ENCODE data around the gene CYSTM1.

Gene CYSTM1

DNA sequence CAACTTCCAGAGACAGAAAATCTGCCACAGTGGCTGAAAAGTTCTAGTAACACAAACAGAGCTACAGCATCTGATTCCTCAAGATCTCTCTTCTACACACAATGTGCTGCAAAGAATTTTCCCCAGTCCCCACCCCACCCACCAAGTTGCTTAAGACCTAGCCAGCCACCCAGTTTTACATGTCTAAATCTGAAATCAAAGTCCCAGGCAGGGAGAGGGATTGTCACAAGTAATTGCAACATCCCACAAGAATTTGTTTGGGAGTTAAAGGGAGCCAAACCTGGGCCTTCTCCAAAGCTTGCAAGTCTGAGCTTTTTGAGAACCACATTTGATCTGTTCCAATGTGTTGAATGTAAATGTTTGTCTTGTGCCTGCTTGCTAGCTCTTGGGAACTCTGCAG, 33.7 kb upstream of the CYSTM1 start:
- in situ Hi-C loops (cut with MboI; ENCODE audit: low pct_unique_long_range_greater_than_20kb, low sequenced_read_pairs, unreplicated experiment), result no loop called here
- TF ChIP-seq, protein P1, sequence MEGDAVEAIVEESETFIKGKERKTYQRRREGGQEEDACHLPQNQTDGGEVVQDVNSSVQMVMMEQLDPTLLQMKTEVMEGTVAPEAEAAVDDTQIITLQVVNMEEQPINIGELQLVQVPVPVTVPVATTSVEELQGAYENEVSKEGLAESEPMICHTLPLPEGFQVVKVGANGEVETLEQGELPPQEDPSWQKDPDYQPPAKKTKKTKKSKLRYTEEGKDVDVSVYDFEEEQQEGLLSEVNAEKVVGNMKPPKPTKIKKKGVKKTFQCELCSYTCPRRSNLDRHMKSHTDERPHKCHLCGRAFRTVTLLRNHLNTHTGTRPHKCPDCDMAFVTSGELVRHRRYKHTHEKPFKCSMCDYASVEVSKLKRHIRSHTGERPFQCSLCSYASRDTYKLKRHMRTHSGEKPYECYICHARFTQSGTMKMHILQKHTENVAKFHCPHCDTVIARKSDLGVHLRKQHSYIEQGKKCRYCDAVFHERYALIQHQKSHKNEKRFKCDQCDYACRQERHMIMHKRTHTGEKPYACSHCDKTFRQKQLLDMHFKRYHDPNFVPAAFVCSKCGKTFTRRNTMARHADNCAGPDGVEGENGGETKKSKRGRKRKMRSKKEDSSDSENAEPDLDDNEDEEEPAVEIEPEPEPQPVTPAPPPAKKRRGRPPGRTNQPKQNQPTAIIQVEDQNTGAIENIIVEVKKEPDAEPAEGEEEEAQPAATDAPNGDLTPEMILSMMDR (IDR thresholded peaks at IDR 0.05; ENCODE audit: extremely low read depth, insufficient read depth, missing control alignments), result no peak
- no peak for DNase-seq (ENCODE audit: low spot score)

DNA sequence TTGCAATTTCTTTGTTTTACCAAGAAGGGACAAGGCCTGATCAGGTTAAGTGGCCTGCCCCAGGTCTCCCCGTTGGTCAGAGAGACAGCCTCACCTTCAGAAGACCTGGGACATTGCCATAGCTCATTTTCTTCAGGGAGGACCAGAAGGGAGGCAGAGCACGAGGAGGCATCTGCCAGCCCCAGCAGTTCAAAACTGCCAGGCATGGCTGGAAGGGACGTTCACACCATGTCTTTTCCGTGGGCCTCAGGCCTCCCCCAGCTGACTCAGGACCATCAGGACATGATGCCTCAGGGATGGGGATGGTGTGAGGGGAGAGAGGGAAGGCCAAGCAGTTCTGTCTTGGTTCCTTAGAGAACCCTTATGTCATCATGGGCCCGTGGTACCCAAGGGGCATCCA, 32.7 kb upstream of the CYSTM1 start:
- in situ Hi-C loops (cut with MboI; ENCODE audit: low pct_unique_long_range_greater_than_20kb, low sequenced_read_pairs, unreplicated experiment), result no loop called here
- DNase-seq (ENCODE audit: low spot score), result no peak
- TF ChIP-seq, protein P1 (IDR thresholded peaks at IDR 0.05; ENCODE audit: extremely low read depth, insufficient read depth, missing control alignments), result no peak

DNA sequence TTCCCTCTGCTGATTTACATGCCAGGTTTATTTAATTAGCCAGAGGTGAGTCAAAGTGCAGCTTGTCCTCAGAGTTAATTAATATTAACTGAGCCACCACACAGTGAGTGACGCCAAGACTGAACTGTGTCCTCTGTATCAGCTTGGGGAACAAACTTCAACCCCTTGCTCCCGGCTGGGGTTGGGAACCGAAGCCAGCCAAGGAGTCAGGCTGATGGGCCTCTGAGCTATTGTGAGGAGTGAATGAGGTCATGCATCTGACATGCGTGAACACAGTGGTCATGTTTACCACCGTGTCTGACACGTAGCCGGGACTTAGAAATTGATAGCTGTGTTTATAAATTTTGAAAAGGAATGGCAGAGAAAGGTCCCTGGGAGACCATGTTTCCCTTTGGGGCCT, 32.1 kb upstream of the CYSTM1 start:
- in situ Hi-C loops (cut with MboI; ENCODE audit: low pct_unique_long_range_greater_than_20kb, low sequenced_read_pairs, unreplicated experiment), result no loop called here
- TF ChIP-seq, protein P1 (IDR thresholded peaks at IDR 0.05; ENCODE audit: extremely low read depth, insufficient read depth, missing control alignments), result no peak
- no peak for DNase-seq (ENCODE audit: low spot score)

DNA sequence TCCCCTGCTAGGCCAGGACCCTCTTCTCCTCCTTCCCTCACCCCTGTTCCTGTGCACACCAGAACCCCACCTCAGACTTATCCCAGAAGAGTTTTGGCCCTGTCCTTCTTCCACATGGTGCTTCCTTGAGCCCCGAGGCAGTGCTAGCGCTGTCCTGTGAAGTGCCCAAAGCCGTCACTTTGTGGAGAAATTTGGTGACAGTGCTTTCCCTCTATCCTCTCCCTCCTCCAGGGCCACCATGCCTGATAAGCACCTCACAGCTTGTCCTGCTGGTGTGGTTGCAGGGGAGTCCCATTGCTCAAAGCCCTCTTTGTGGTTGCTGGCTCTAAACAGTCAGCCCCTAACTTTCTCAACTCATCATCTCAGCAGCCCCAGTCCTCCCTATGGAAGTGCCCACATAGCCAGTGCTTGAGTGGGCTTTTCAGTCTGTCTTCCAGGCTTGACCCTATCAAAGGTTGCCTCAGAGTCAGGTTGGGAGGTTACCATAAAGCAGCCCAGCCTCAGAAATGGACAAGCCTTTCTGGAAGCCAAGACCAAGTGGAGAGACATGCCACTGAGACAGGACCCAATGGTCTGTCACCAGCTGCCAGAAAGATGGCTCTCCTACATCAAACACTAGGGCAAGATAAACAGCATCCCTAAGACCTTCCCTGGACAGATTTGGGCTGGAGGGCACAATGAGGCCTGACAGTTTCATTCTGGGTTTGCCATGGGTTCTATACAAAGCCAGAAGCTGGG, 31.3 kb upstream of the CYSTM1 start:
- in situ Hi-C loops (cut with MboI; ENCODE audit: low pct_unique_long_range_greater_than_20kb, low sequenced_read_pairs, unreplicated experiment), result no loop called here
- DNase-seq (ENCODE audit: low spot score), result no peak
- TF ChIP-seq, protein P1 (IDR thresholded peaks at IDR 0.05; ENCODE audit: extremely low read depth, insufficient read depth, missing control alignments), result no peak

DNA sequence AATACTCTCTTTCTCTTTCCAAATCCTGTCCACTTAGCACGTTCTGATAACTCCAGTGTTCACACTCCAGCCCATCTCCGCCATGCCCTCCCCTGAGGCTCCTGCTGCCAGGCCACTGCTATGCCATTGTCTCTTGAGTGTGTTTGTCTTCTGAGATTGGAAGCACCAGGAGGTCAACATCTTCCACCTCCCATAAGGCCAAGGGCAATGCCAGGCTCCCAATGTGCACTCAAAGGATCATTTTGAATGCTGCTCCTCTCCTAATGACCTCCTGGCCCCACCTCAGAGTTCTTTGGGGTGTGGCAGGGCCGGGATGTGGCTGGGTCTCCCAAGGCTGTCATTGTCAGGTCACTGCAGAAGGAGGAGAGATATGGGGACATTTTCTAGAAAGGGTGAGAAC, 29.7 kb upstream of the CYSTM1 start:
- no peak for DNase-seq (ENCODE audit: low spot score)
- in situ Hi-C loops (cut with MboI; ENCODE audit: low pct_unique_long_range_greater_than_20kb, low sequenced_read_pairs, unreplicated experiment), result no loop called here
- TF ChIP-seq, protein P1 (IDR thresholded peaks at IDR 0.05; ENCODE audit: extremely low read depth, insufficient read depth, missing control alignments), result no peak

DNA sequence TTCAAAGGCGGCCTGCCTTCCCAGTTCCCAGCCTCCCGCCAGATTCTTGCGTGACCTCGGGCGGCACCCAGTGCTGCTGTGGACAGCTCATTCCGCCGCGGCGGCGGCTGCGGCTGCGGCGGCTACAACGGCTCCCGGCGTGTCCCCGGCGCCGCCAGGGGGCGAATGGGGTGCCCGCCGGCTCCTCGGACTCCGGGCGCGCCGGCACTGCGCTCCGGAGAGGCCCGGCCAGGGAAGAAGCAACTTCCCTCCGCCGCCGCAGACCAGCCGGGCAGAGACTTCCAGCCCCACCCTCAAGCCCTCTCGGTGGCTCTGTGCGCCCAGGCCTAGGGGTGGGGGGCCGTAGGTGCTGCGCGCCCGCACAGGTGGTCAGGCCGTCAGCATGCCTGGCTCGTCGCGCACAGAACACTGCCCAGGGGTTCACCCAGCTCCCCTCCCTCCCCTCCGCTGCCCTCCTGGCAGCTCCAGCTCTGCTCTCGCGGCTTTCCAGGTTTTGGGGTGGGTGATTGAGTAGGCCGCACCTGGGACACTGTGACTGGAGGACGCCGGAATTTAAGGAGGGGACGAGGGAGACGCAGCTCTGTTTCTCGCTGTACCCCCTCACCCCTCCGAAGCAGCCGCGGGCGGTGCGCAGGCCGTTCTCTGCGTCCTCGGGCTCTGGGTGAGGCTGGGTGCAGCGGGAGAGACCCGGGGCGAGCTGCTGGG, 29.0 kb upstream of the CYSTM1 start:
- DNase-seq (ENCODE audit: low spot score), result peak; percentile 83
- in situ Hi-C loops (cut with MboI; ENCODE audit: low pct_unique_long_range_greater_than_20kb, low sequenced_read_pairs, unreplicated experiment), result no loop called here
- TF ChIP-seq, protein P1 (IDR thresholded peaks at IDR 0.05; ENCODE audit: extremely low read depth, insufficient read depth, missing control alignments), result peak; percentile 65

All from GM13977 (cell line).